Inflammatory macrophage treated with lipopolysaccharide for 1 hour (primary cell): Measurements from ENCODE around the gene DCN.

Experiments used
- DNase-seq, 2 donors: peaks; one replicate each; pipeline ENCODE4 v3.0.0-alpha.2; 2020 to 2022

The DCN gene

GRCh38 chr12:91185421-91185820, 2.8 kb upstream of the DCN start:
- DNase-seq = no peak

- DNase-seq = no peak
These were observed 934 bp upstream of the DCN start for GRCh38 chr12:91183551-91183950.

GRCh38 chr12:91180582-91181395, 1.8 kb downstream of the DCN start:
- DNase-seq = no peak

- DNase-seq = no peak
These were observed 2.6 kb downstream of the DCN start for GRCh38 chr12:91179966-91180561.

DNA sequence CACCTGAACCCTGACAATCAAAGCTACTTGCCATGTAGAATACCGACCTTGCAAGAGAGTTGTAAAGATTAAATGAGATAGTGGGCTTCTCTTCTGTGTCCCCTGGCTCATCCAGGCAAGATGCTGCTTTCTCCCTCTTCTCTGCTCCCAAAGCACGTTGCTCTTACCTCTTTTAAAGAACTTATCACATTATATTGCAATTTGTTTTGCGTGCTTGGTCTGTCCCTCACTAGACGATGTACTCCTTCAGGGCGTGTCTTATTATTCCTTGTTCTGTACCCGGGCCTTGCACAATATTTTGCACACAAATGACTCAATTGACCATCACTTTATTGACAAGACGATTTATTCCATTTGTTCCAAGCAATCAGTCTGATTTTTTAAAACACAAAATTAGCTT, 3.3 kb downstream of the DCN start:
- no peak for DNase-seq

DNA sequence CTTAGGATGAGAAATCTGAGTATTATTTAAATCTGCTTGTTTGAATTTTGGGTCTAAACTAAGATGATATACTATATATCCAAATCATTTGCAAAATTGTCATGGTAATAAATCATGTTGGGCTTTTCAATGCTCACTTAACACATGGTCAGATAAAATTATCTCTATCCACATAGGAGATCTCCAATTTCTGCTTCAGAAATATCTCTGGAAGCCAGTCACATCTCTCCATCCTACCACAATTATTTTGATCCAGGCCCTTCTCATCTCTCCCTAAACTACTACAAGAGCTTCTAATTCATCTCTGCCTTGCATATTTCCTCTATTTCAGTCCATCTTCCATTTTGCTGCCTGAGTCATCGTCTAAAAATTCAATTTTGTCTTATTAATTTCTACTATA, 3.8 kb downstream of the DCN start:
- DNase-seq = no peak

- no peak for DNase-seq
These were observed 4.5 kb downstream of the DCN start for GRCh38 chr12:91178139-91178561.

GRCh38 chr12:91177381-91177780, 5.2 kb downstream of the DCN start:
- DNase-seq = no peak

GRCh38 chr12:91176915-91177314, 5.7 kb downstream of the DCN start:
- DNase-seq = no peak

GRCh38 chr12:91176358-91176757, 6.3 kb downstream of the DCN start:
- DNase-seq = no peak

DNA sequence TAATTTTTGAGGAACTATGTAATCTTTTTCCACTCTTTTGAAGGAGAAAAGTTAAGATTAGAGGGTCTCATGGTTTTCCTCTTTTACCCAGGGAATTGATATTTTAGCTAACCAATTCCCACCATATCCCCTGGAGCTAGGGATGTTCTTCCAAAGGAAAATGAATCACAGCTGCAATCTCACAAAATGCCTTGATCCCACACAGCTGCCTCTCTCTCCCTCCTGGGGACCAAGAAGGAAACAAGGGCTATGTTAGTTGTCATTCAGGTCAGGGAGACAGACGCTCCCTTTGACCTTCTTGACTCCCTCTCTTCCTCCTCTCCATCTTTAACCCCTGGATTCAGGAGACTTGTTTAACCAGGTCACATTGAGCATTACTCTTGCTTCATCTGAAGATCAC, 9.5 kb downstream of the DCN start:
- no peak for DNase-seq

DNA sequence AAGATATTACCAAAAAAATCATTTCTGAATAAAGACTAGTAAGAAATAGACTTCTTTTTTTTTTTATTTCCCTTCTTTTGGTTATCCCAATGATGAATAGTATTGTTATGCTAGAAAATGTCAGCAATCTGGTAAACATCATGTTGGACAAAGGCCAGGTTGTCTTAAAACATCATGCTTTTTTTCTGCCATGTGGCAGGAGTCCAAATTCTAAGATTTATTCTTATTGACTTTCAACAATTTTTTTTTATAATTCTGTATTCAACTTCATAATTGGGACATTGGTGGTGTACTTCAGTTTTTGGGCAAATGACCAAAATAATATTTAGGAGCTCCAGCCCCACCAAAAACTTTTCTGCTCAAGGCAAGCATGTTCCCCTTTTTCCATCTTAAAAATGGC, 10.5 kb downstream of the DCN start:
- DNase-seq = no peak

DNA sequence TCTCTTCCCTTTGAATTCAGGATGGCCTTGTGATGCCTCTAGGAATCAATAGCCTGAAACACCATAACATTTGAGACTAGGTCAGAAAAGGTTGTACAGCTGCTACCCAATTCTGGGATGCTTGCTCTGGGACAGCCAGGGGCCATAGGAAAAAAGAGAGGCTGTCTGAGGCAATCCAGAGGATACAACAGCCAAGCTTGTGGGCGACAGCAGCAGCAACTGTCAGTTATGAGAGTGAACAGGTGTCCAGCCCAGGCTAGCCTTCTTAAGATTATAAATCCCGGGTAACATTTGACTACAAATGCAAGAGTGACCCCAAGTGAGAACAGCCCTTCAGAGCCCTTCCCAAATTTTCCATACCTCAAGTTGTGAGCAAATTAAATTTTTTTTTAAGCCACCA, 11.1 kb downstream of the DCN start:
- DNase-seq = no peak

DNA sequence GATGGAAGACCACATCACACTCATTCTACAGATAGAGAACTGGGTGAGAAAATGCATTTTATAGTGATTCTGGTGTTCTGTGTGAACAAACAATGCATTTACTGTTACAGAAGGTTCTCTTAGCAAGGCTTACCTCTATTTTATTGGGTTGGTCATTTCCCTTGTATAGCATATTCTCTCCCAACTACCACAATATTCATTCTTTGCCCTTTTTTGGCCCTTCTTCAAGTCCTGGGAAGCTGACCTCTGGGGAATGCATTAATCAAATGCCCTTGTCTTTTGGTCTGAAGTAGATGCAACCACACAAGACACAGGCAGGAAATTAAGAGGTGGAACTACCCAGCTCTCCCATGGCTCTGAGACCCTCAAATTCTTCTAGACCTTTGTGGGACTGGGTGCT, 19.5 kb downstream of the DCN start:
- DNase-seq = no peak

- no peak for DNase-seq
These were observed 21.6 kb downstream of the DCN start for GRCh38 chr12:91161009-91161408.

DNA sequence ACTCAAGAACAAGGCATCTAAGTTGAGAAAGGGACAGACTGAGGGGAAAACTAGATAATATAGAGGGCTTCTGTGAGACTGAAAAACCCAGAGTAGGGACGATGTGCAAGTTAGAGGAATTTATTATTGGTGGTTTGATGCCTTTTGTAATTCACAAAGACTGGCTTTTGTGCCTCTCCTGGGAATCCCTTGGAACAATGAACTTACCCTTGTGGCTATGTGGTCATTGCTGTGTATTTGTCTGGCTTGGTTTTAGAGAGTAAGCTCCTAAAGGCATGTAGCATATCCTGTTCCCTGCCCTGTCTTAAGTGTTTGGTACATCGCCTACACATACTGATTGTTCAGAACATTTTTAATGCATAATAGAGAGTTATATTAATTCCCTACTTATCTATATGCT, 26.6 kb downstream of the DCN start:
- no peak for DNase-seq

GRCh38 chr12:91154131-91154530, 28.5 kb downstream of the DCN start:
- no peak for DNase-seq

DNA sequence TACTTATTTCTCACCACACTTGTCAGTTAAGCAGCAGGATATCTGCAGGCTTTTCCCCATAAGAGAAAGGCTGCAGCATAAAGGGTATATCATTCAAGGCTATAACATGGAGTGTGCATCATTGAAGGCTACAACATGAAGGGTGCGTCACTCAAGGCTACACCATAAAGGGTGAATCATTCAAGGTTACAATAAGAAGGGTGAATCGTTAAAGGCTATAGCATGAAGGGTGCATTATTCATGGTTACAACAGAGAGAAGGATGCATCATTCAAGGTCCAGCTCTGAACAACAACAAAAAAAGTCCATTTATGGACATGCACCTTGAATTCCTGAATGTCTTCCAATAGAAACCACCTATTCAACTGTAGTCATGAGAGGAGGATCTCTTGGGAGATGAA, 38.6 kb downstream of the DCN start:
- no peak for DNase-seq

DNA sequence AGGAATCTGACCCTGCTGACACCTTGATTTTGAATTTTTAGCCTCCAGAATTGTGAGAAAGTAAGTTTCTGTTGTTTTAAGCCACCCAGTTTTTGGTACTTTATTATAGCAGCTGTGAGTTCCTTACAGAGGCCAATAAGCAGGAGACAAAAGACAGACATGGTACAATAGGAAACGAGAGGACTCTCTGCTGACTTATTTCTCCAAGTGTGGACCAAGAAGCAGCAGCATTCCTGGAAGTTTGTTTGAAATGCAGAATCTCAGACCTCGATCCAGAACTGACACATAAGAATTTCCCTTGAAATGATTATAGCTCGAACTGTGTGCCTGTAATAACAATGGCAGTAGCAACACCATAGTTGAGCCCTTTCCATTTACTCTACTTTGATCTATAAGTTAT, 39.4 kb downstream of the DCN start:
- DNase-seq = no peak

- no peak for DNase-seq
These were observed 40.4 kb downstream of the DCN start for GRCh38 chr12:91142221-91142631.

GRCh38 chr12:91140026-91140931, 42.3 kb downstream of the DCN start:
- DNase-seq = no peak

GRCh38 chr12:91139286-91139685, 43.3 kb downstream of the DCN start:
- no peak for DNase-seq

DNA sequence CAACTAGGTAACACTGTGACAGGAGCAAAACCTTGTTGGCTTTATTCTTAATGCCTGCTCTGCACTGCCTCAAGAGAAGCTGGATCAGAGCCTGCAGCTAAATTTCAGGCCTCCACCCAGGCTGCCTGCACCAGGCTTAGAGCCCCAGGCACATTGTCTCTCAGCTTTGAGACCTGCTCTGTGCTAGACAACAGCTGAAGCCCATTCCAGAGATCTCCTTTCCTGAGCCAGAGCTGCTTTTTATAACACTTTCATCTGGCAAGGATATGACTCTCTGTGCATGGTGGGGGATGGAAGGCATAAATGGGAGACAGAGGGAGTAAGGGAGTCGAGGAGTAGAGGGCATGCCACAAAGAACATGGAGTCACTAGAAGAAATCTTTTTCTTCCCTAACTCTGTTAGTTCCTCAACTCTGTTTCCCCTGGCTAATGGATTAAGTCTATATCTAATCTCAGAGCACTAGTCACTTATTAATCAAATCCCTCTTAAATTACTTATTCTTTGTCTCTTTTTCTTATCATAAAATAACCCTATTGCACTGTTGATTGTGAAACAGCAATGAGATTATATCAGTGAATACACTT, 44.2 kb downstream of the DCN start:
- no peak for DNase-seq
